ENCODE data around the gene ACVR2A.
A peak's percentile ranks its signal among the peaks of the same experiment; 100 is the strongest.

The ACVR2A gene

GRCh38 chr2:147855316-147855715, 10.5 kb downstream of the ACVR2A start:
- 0 out of 2 replicates have a peak, but pooled peaks cover 4% of the 10 kb centered on the region for H4K20me1 ChIP-seq
- H3K9ac ChIP-seq = no peak overlapping the region
- H3K4me2 ChIP-seq = no peak overlapping the region
- no peaks in the 10 kb centered on the region for H3K27me3 ChIP-seq
- H3K4me1 ChIP-seq = no peaks in the 10 kb centered on the region
- no peak overlapping the region for H3K27ac ChIP-seq
- no peak for TF ChIP-seq Cebpa-rat (IDR thresholded peaks at IDR 0.05)
- H3K4me3 ChIP-seq = no peak overlapping the region
- H3K9me3 ChIP-seq = no peaks in the 10 kb centered on the region
- no peaks in the 10 kb centered on the region for H3K36me3 ChIP-seq

GRCh38 chr2:147855977-147856376, 11.1 kb downstream of the ACVR2A start:
- no peak overlapping the region for H3K27ac ChIP-seq
- no peak overlapping the region for H3K4me3 ChIP-seq
- H3K4me1 ChIP-seq = no peaks in the 10 kb centered on the region
- no peak for TF ChIP-seq Cebpa-rat (IDR thresholded peaks at IDR 0.05)
- no peaks in the 10 kb centered on the region for H3K9me3 ChIP-seq
- H3K4me2 ChIP-seq = no peak overlapping the region
- H3K9ac ChIP-seq = no peak overlapping the region
- H3K27me3 ChIP-seq = no peaks in the 10 kb centered on the region
- H4K20me1 ChIP-seq = 0 out of 2 replicates have a peak, but pooled peaks cover 4% of the 10 kb centered on the region
- H3K36me3 ChIP-seq = no peaks in the 10 kb centered on the region

GRCh38 chr2:147860009-147860408, 15.2 kb downstream of the ACVR2A start:
- H3K27me3 ChIP-seq = no peaks in the 10 kb centered on the region
- no peak overlapping the region for H3K27ac ChIP-seq
- no peaks in the 10 kb centered on the region for H3K4me1 ChIP-seq
- no peak overlapping the region for H3K9ac ChIP-seq
- H3K4me3 ChIP-seq = no peak overlapping the region
- TF ChIP-seq Cebpa-rat (IDR thresholded peaks at IDR 0.05) = no peak
- no peaks in the 10 kb centered on the region for H3K9me3 ChIP-seq
- no peaks in the 10 kb centered on the region for H3K36me3 ChIP-seq
- no peak overlapping the region for H3K4me2 ChIP-seq
- 0 out of 2 replicates have a peak, but pooled peaks cover 4% of the 10 kb centered on the region for H4K20me1 ChIP-seq

- Histone ChIP-seq H3K9me3 (no peaks in the 10 kb centered on the region), H3K36me3 (no peaks in the 10 kb centered on the region), H3K4me2 (no peak overlapping the region), H3K27me3 (no peaks in the 10 kb centered on the region), H4K20me1 (0 out of 2 replicates have a peak, but pooled peaks cover 4% of the 10 kb centered on the region), H3K27ac (no peak overlapping the region), H3K4me3 (no peak overlapping the region), H3K4me1 (no peaks in the 10 kb centered on the region; the same call in 1 of the 2 replicates), H3K9ac (no peak overlapping the region)
- TF ChIP-seq Cebpa-rat (IDR thresholded peaks at IDR 0.05) = no peak
Observed at GRCh38 chr2:147862859-147863516, 18.2 kb downstream of the ACVR2A start.

- TF ChIP-seq Cebpa-rat (IDR thresholded peaks at IDR 0.05) = no peak
- no peak overlapping the region for H3K4me3 ChIP-seq
- no peaks in the 10 kb centered on the region for H3K9me3 ChIP-seq
- no peak overlapping the region for H3K9ac ChIP-seq
- no peaks in the 10 kb centered on the region for H3K27me3 ChIP-seq
- 0 out of 2 replicates have a peak, but pooled peaks cover 4% of the 10 kb centered on the region for H4K20me1 ChIP-seq
- H3K36me3 ChIP-seq = no peaks in the 10 kb centered on the region
- H3K27ac ChIP-seq = no peak overlapping the region
- H3K4me2 ChIP-seq = no peak overlapping the region
- H3K4me1 ChIP-seq = no peaks in the 10 kb centered on the region; the same call in 1 of the 2 replicates
Observed at GRCh38 chr2:147863835-147864234, 19.0 kb downstream of the ACVR2A start.

GRCh38 chr2:147865560-147865959, 20.7 kb downstream of the ACVR2A start:
- no peak for TF ChIP-seq Cebpa-rat (IDR thresholded peaks at IDR 0.05)
- no peak overlapping the region for H3K27ac ChIP-seq
- H4K20me1 ChIP-seq = no peaks in the 10 kb centered on the region
- H3K9ac ChIP-seq = no peak overlapping the region
- H3K9me3 ChIP-seq = no peaks in the 10 kb centered on the region
- no peaks in the 10 kb centered on the region for H3K27me3 ChIP-seq
- no peak overlapping the region for H3K4me3 ChIP-seq
- no peaks in the 10 kb centered on the region for H3K36me3 ChIP-seq
- H3K4me2 ChIP-seq = no peak overlapping the region
- H3K4me1 ChIP-seq = no peaks in the 10 kb centered on the region; the same call in 1 of the 2 replicates

GRCh38 chr2:147867050-147867449, 22.2 kb downstream of the ACVR2A start:
- Histone ChIP-seq H3K9ac (no peak overlapping the region), H3K27ac (no peak overlapping the region), H4K20me1 (no peaks in the 10 kb centered on the region), H3K9me3 (no peaks in the 10 kb centered on the region), H3K27me3 (no peaks in the 10 kb centered on the region), H3K4me3 (no peak overlapping the region), H3K4me2 (peak overlapping the region; percentile 15), H3K4me1 (no peaks in the 10 kb centered on the region; the same call in 1 of the 2 replicates), H3K36me3 (no peaks in the 10 kb centered on the region)
- TF ChIP-seq Cebpa-rat (IDR thresholded peaks at IDR 0.05) = no peak

GRCh38 chr2:147869934-147870333, 25.1 kb downstream of the ACVR2A start:
- Histone ChIP-seq H4K20me1 (no peaks in the 10 kb centered on the region), H3K4me3 (no peak overlapping the region), H3K27me3 (no peaks in the 10 kb centered on the region), H3K27ac (no peak overlapping the region), H3K4me1 (no peaks in the 10 kb centered on the region; the same call in 1 of the 2 replicates), H3K9ac (no peak overlapping the region), H3K36me3 (no peaks in the 10 kb centered on the region), H3K4me2 (no peak overlapping the region), H3K9me3 (no peaks in the 10 kb centered on the region)
- TF ChIP-seq Cebpa-rat (IDR thresholded peaks at IDR 0.05) = no peak

- Histone ChIP-seq H3K9me3 (no peaks in the 10 kb centered on the region), H4K20me1 (no peaks in the 10 kb centered on the region), H3K4me3 (no peak overlapping the region), H3K9ac (no peak overlapping the region), H3K4me2 (no peak overlapping the region), H3K4me1 (no peaks in the 10 kb centered on the region), H3K36me3 (no peaks in the 10 kb centered on the region), H3K27me3 (no peaks in the 10 kb centered on the region), H3K27ac (no peak overlapping the region)
- TF ChIP-seq Cebpa-rat (IDR thresholded peaks at IDR 0.05) = no peak
Observed at GRCh38 chr2:147872967-147873366, 28.1 kb downstream of the ACVR2A start.

GRCh38 chr2:147873859-147874483, 29.1 kb downstream of the ACVR2A start:
- no peak overlapping the region for H3K4me2 ChIP-seq
- H3K36me3 ChIP-seq = no peaks in the 10 kb centered on the region
- no peaks in the 10 kb centered on the region for H4K20me1 ChIP-seq
- H3K9me3 ChIP-seq = no peaks in the 10 kb centered on the region
- H3K27me3 ChIP-seq = no peaks in the 10 kb centered on the region
- no peak overlapping the region for H3K9ac ChIP-seq
- H3K4me3 ChIP-seq = no peak overlapping the region
- no peak overlapping the region for H3K27ac ChIP-seq
- no peaks in the 10 kb centered on the region for H3K4me1 ChIP-seq
- TF ChIP-seq Cebpa-rat (IDR thresholded peaks at IDR 0.05) = no peak
